Breast epithelium (tissue), 4 donors: ENCODE data around the gene SP100. TPM values are rescaled to one million over a fixed set of nuclear protein-coding genes. Genes with fewer than 3 reads are reported as not detected.

ENCODE experiments used
- DNase-seq, 2 donors: peaks; one replicate each; pipeline ENCODE4 v3.0.0-alpha.2; 2019; ENCODE audit warnings: low spot score in 2 of 2
- H3K27ac ChIP-seq, 2 donors: fragments of 200-600 bp; sonication (generic) in 1 of 2; one replicate each; pipeline ENCODE4 v1.5.1; 2016 to 2019; ENCODE audit warnings: mild to moderate bottlenecking in 1 of 2
- H3K27me3 ChIP-seq, 2 donors: fragments of 200-600 bp; sonication (generic) in 1 of 2; one replicate each; pipeline versions ENCODE4 v1.5.1 to v1.6.0; 2017 to 2019; ENCODE audit warnings: control low read depth in 1 of 2, mild to moderate bottlenecking in 1 of 2
- H3K36me3 ChIP-seq: fragments of 200-600 bp; one replicate; pipeline ENCODE4 v1.5.1; 2019
- H3K4me1 ChIP-seq, 2 donors: fragments of 200-600 bp; sonication (generic); one replicate each; pipeline ENCODE4 v1.5.1; 2016 to 2019; ENCODE audit warnings: control low read depth in 1 of 2
- H3K4me3 ChIP-seq, 3 donors: fragments of 200-600 bp; sonication (generic); 1 replicate in 2 of 3; 2 replicates in 1 of 3; pipeline ENCODE4 v1.5.1; 2016 to 2019; ENCODE audit warnings: mild to moderate bottlenecking in 3 of 3, moderate library complexity in 2 of 3
- H3K9me3 ChIP-seq, 2 donors: fragments of 200-600 bp; sonication (generic) in 1 of 2; one replicate each; pipeline ENCODE4 v1.5.1; 2016 to 2019; ENCODE audit warnings: control low read depth in 1 of 2
- CTCF ChIP-seq, 3 donors: fragments of 450-650 bp; IDR thresholded peaks; one replicate each; pipeline ENCODE4 v1.5.1; 2016 to 2017; ENCODE audit warnings: antibody characterized with exemption in 3 of 3, mild to moderate bottlenecking in 3 of 3, moderate library complexity in 3 of 3
- POLR2A ChIP-seq: fragments of 450-650 bp; IDR thresholded peaks from one replicate; pipeline ENCODE4 v1.6.1; 2016; ENCODE audit warnings: antibody characterized with exemption, mild to moderate bottlenecking, moderate library complexity
- POLR2AphosphoS5 ChIP-seq, 3 donors: sonication (generic); formaldehyde crosslinking; IDR thresholded peaks; one replicate each; pipeline ENCODE4 v1.6.1; 2017; ENCODE audit warnings: antibody characterized with exemption in 3 of 3
- intact Hi-C: fragments of 100-400 bp; cut with DNase I; formaldehyde crosslinking; loops from one replicate; pipeline ENCODE4 v1.15.1; 2023; ENCODE audit warnings: low total_unique reads
- total RNA-seq, 3 donors: library from RNA; depleted of rRNA; stranded (reverse); fragments of >200 nt; gene quantifications; one replicate each; pipeline ENCODE4 v1.1.0, GENCODE V29; 2016

Gene SP100
- total RNA-seq, 3 donors from 2014 or later: 128 to 157 (median 152) TPM

GRCh38 chr2:230520875-230521155 is 104.8 kb downstream of the SP100 start:
- Histone ChIP-seq H3K4me1 (no peaks in the 10 kb centered on the region), H3K36me3 (no peaks in the 10 kb centered on the region), H3K4me3 (no peak overlapping the region), H3K27ac (no peak overlapping the region), H3K27me3 (no peaks in the 10 kb centered on the region), H3K9me3 (peaks cover 7 to 11% of the 10 kb centered on the region in 2 donors)
- no peak for DNase-seq
- intact Hi-C loops: no loop called here
- TF ChIP-seq CTCF (IDR thresholded peaks at IDR 0.05) (no peak), POLR2A (no peak), POLR2AphosphoS5 (IDR thresholded peaks at IDR 0.05) (no peak)

GRCh38 chr2:230521386-230521785 is 105.4 kb downstream of the SP100 start:
- no peak overlapping the region for H3K27ac ChIP-seq
- H3K27me3 ChIP-seq: no peaks in the 10 kb centered on the region
- no peak overlapping the region for H3K4me3 ChIP-seq
- H3K36me3 ChIP-seq: no peaks in the 10 kb centered on the region
- H3K4me1 ChIP-seq: no peaks in the 10 kb centered on the region
- no peak for DNase-seq
- intact Hi-C loops: no loop called here
- no peak for TF ChIP-seq POLR2AphosphoS5 (IDR thresholded peaks at IDR 0.05)
- no peak for TF ChIP-seq POLR2A
- no peak for TF ChIP-seq CTCF (IDR thresholded peaks at IDR 0.05)
- peaks cover 7 to 11% of the 10 kb centered on the region in 2 donors for H3K9me3 ChIP-seq

GRCh38 chr2:230525682-230526081 is 109.7 kb downstream of the SP100 start:
- TF ChIP-seq POLR2A (no peak), POLR2AphosphoS5 (IDR thresholded peaks at IDR 0.05) (no peak), CTCF (IDR thresholded peaks at IDR 0.05) (no peak)
- Histone ChIP-seq H3K9me3 (peaks cover 13 to 34% of the 10 kb centered on the region in 2 donors), H3K27me3 (no peaks in the 10 kb centered on the region), H3K4me3 (no peak overlapping the region), H3K27ac (no peak overlapping the region), H3K4me1 (no peaks in the 10 kb centered on the region), H3K36me3 (no peaks in the 10 kb centered on the region)
- intact Hi-C loops: no loop called here
- no peak for DNase-seq

GRCh38 chr2:230537531-230537976 is 121.6 kb downstream of the SP100 start:
- Histone ChIP-seq H3K27ac (no peak overlapping the region), H3K4me3 (no peak overlapping the region), H3K4me1 (no peaks in the 10 kb centered on the region), H3K36me3 (peaks cover 10% of the 10 kb centered on the region), H3K9me3 (peaks cover 10% of the 10 kb centered on the region in 2 donors), H3K27me3 (no peaks in the 10 kb centered on the region)
- intact Hi-C loops: no loop called here
- DNase-seq: no peak
- TF ChIP-seq CTCF (IDR thresholded peaks at IDR 0.05): no peak
- TF ChIP-seq POLR2A: no peak
- no peak for TF ChIP-seq POLR2AphosphoS5 (IDR thresholded peaks at IDR 0.05)

- H3K4me3 ChIP-seq: no peak overlapping the region
- no peaks in the 10 kb centered on the region for H3K27me3 ChIP-seq
- no peak overlapping the region for H3K27ac ChIP-seq
- H3K9me3 ChIP-seq: peaks cover 14 to 20% of the 10 kb centered on the region in 2 donors
- no peaks in the 10 kb centered on the region for H3K4me1 ChIP-seq
- H3K36me3 ChIP-seq: peaks cover 10% of the 10 kb centered on the region
- TF ChIP-seq CTCF (IDR thresholded peaks at IDR 0.05) (no peak), POLR2A (no peak), POLR2AphosphoS5 (IDR thresholded peaks at IDR 0.05) (no peak)
- intact Hi-C loops: no loop called here
- no peak for DNase-seq
These were observed 124.3 kb downstream of the SP100 start for GRCh38 chr2:230540332-230540731.
